Common myeloid progenitor, CD34-positive (primary cell): ENCODE results near the gene CIDEB.

ENCODE experiments used
- CTCF ChIA-PET: fragments of 350-600 bp; sonication (Branson Sonifier 250); formaldehyde crosslinking; loops from one replicate; lab custom pipeline; 2021; ENCODE audit warnings: antibody characterized with exemption; lab: Charles Lee
- POLR2A ChIA-PET: fragments of 350-600 bp; sonication (Branson Sonifier 250); formaldehyde crosslinking; loops from one replicate; lab custom pipeline; 2021; ENCODE audit warnings: antibody characterized with exemption; lab: Charles Lee
- DNase-seq, 3 donors: peaks; one replicate each; pipeline versions ENCODE4 v3.0.0 to v3.0.0-alpha.2; 2013
- H3K27ac ChIP-seq, 2 experiments: 1 replicate in 1 of 2; 2 replicates in 1 of 2; pipeline ENCODE4 v1.7.0; 2013; ENCODE audit warnings: inconsistent platforms in 2 of 2, low read length in 2 of 2, mild to moderate bottlenecking in 2 of 2, low read depth in 1 of 2, moderate library complexity in 1 of 2; ENCODE audit not compliant: severe bottlenecking in 2 of 2, insufficient read depth in 1 of 2, poor library complexity in 1 of 2
- H3K27me3 ChIP-seq, 5 experiments: replicated peaks in 2 of 5; 1 replicate in 3 of 5; 2 replicates in 2 of 5; pipeline versions ENCODE4 v1.6.1 to v1.7.0; 2013; ENCODE audit warnings: low read length in 4 of 5, mild to moderate bottlenecking in 2 of 5, moderate library complexity in 2 of 5, inconsistent platforms in 1 of 5; ENCODE audit not compliant: insufficient read depth in 5 of 5, control insufficient read depth in 4 of 5
- H3K36me3 ChIP-seq, 4 experiments: 1 replicate in 2 of 4; 2 replicates in 2 of 4; pipeline versions ENCODE4 v1.6.1 to v1.7.0; 2013; ENCODE audit warnings: low read length in 3 of 4, control low read depth in 1 of 4, mild to moderate bottlenecking in 1 of 4; ENCODE audit not compliant: control insufficient read depth in 4 of 4, insufficient read depth in 4 of 4
- H3K4me1 ChIP-seq, 4 experiments: 1 replicate in 3 of 4; 2 replicates in 1 of 4; pipeline versions ENCODE4 v1.6.1 to v1.7.1; 2013; ENCODE audit warnings: low read length in 3 of 4, mild to moderate bottlenecking in 3 of 4, control low read depth in 1 of 4, inconsistent platforms in 1 of 4, moderate library complexity in 1 of 4; ENCODE audit not compliant: control insufficient read depth in 4 of 4, insufficient read depth in 4 of 4; ENCODE audit errors: control extremely low read depth in 1 of 4
- H3K4me3 ChIP-seq, 7 experiments: 1 replicate in 4 of 7; 2 replicates in 3 of 7; pipeline versions ENCODE4 v1.5.1 to v1.7.0; 2013; ENCODE audit warnings: mild to moderate bottlenecking in 7 of 7, low read length in 6 of 7, moderate library complexity in 6 of 7, inconsistent platforms in 2 of 7, low read depth in 2 of 7, control low read depth in 1 of 7; ENCODE audit not compliant: insufficient read depth in 4 of 7, control insufficient read depth in 1 of 7; ENCODE audit errors: extremely low read depth in 1 of 7
- H3K9me3 ChIP-seq, 5 experiments: 1 replicate in 4 of 5; 2 replicates in 1 of 5; pipeline versions ENCODE4 v1.6.1 to v1.7.1; 2013; ENCODE audit warnings: low read length in 4 of 5, mild to moderate bottlenecking in 2 of 5, inconsistent platforms in 1 of 5, low read depth in 1 of 5, moderate library complexity in 1 of 5; ENCODE audit not compliant: control insufficient read depth in 4 of 5, insufficient read depth in 2 of 5; ENCODE audit errors: control extremely low read depth in 1 of 5
- WGBS: methylation state at CpG from one replicate; pipeline ENCODE4 v1.1.5; 2013; ENCODE audit not compliant: insufficient coverage; 5-methylcytosine and 5-hydroxymethylcytosine counted together

Gene CIDEB

DNA sequence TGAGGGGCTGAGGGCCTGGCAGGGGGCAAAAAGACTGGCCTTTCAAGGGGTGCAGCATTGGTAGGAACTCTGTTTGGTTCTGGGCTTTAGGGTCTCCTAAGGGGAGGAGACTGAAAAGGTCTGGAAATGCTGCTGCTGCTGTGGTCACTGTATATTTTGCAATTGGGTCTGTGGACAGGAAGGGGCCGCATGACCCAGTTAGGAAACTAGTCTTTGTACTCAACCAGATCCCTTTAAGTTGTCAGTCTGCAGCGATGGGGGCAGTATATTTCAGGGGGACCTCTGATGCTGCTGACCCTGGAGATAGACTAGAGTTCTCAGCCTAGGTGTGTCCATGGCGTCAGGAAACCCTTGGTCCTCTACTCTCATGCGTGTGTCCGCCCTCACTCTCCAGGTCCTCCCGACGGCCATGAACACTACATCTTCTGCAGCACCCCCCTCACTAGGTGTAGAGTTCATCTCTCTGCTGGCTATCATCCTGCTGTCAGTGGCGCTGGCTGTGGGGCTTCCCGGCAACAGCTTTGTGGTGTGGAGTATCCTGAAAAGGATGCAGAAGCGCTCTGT is 7.5 kb upstream of the CIDEB start:
- DNase-seq, result no peak
- Histone ChIP-seq H3K9me3 (no peaks in the 10 kb centered on the region), H3K4me1 (peaks cover 18 to 65% (median 59%) of the 10 kb centered on the region in 4 experiments), H3K4me3 (no peak overlapping the region), H3K27ac (no peak overlapping the region), H3K36me3 (no peaks in the 10 kb centered on the region), H3K27me3 (no peaks in the 10 kb centered on the region)
- ChIA-PET CTCF (interaction anchor here (19.1 kb wide), 1 partner anchor 13 kb away, joined by 391 read pairs; the partner anchor contains the start of gene ADCY4), POLR2A (no interaction called here)
- 94% methylated on average over 8 of the region's 10 CpGs for WGBS

GRCh38 chr14:24314377-24315193 is 6.8 kb upstream of the CIDEB start:
- no peak overlapping the region for H3K27ac ChIP-seq
- peaks cover 18 to 73% (median 66%) of the 10 kb centered on the region in 4 experiments for H3K4me1 ChIP-seq
- DNase-seq, result no peak

GRCh38 chr14:24313913-24314312 is 6.1 kb upstream of the CIDEB start:
- CTCF ChIA-PET, result interaction anchor here (1.0 to 19.1 kb wide), 6 partner anchors 14 to 122 kb away, joined by 3 to 391 read pairs (median 3); partner anchors contain the start of genes ADCY4, CHMP4A, DHRS1 and NFATC4

More at GRCh38 chr14:24314377-24315193, 6.8 kb upstream of the CIDEB start:
- POLR2A ChIA-PET, result no interaction called here
- peaks cover 0 to 4% (median 0%) of the 10 kb centered on the region in 4 experiments for H3K36me3 ChIP-seq
- WGBS, result 100% methylated on average over 2 of the region's 5 CpGs
- no peaks in the 10 kb centered on the region for H3K27me3 ChIP-seq
- H3K9me3 ChIP-seq, result no peaks in the 10 kb centered on the region
- peak overlapping the region in 2 of 7 experiments; percentile 6 to 46 for H3K4me3 ChIP-seq
- CTCF ChIA-PET, result interaction anchor here (1.0 to 19.1 kb wide), 5 partner anchors 13 to 121 kb away, joined by 3 to 391 read pairs (median 3); partner anchors contain the start of genes ADCY4, DHRS1, NFATC4 and NOP9

GRCh38 chr14:24312736-24313507 is 5.1 kb upstream of the CIDEB start:
- H3K9me3 ChIP-seq, result no peaks in the 10 kb centered on the region
- ChIA-PET CTCF (interaction anchor here (0.8 to 19.1 kb wide), 8 partner anchors 13 to 151 kb away, joined by 3 to 391 read pairs (median 3); partner anchors contain the start of genes ADCY4, CHMP4A, DHRS1 and NOP9), POLR2A (interaction anchor here (0.9 to 1.4 kb wide), 4 partner anchors 12 to 42 kb away, joined by 3 to 5 read pairs (median 4); partner anchors contain the start of gene RABGGTA)
- peaks cover 19 to 89% (median 73%) of the 10 kb centered on the region in 4 experiments for H3K4me1 ChIP-seq
- H3K36me3 ChIP-seq, result peaks cover 0 to 11% (median under 1%) of the 10 kb centered on the region in 4 experiments
- no peaks in the 10 kb centered on the region for H3K27me3 ChIP-seq
- H3K4me3 ChIP-seq, result peak overlapping the region in 4 of 7 experiments; percentile 13 to 58 (median 34)
- WGBS, result 25% methylated on average over 8 of the region's 9 CpGs
- peak overlapping the region in 1 of 2 experiments; percentile 36 for H3K27ac ChIP-seq
- DNase-seq, result peak; percentile 83 to 92 (median 89)

More at GRCh38 chr14:24313913-24314312, 6.1 kb upstream of the CIDEB start:
- POLR2A ChIA-PET, result no interaction called here
- peak; percentile 67 to 94 (median 92) for DNase-seq
- no peaks in the 10 kb centered on the region for H3K9me3 ChIP-seq
- no peaks in the 10 kb centered on the region for H3K27me3 ChIP-seq
- peaks cover 0 to 6% (median 0%) of the 10 kb centered on the region in 4 experiments for H3K36me3 ChIP-seq
- H3K27ac ChIP-seq, result peak overlapping the region in 1 of 2 experiments; percentile 11
- peak overlapping the region in 1 of 7 experiments; percentile 46 for H3K4me3 ChIP-seq
- 0% methylated on average over 1 of the region's 2 CpGs for WGBS
- peaks cover 18 to 79% (median 70%) of the 10 kb centered on the region in 4 experiments for H3K4me1 ChIP-seq

DNA sequence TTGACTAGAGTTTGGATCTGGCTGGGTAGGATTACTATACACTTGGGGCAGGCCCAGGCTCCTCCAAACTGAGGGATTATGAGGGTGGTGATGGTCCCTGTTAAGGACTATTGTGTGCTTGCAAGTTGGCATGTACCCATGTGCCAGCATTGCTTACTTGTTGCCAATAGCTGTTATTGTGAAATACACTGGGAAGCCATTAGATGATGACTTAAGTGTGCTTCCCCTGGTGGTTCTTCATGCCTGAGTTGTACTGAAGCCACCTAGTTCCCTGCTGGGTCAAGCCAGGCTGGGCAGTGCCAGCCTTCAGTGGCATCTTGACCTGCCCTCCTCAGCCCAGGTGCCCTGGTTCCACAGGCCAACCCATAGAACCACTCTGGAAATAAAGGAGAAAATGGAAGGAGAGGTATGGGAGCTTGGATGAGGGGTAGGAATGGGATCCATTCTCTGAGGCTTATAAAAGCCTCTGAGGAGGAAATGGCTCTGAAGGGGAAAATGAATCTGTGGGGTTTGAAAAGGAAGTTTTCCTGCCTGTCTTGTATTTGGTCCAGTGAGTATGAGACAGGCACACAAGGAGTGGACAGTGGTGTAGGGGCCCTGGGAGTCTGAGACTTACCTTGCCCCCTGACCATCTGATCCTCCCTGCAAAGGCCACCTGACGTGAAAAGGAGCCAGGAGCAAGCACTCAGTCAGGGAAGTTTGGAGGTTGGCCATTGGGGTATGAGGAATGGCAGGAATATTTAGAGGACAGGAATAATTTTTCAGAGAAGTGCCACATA is 4.2 kb upstream of the CIDEB start:
- peaks cover 19 to 84% (median 71%) of the 10 kb centered on the region in 4 experiments for H3K4me1 ChIP-seq
- H3K27ac ChIP-seq, result peak overlapping the region in 1 of 2 experiments; percentile 36
- no peaks in the 10 kb centered on the region for H3K27me3 ChIP-seq
- no CpG with 5 or more reads among the region's 1 CpG for WGBS
- H3K36me3 ChIP-seq, result peaks cover 0 to 19% (median 5%) of the 10 kb centered on the region in 4 experiments
- H3K9me3 ChIP-seq, result no peaks in the 10 kb centered on the region
- CTCF ChIA-PET, result interaction anchor here (0.8 to 19.1 kb wide), 7 partner anchors 12 to 150 kb away, joined by 3 to 391 read pairs (median 5); partner anchors contain the start of genes ADCY4, DHRS1, NOP9 and TINF2
- peak overlapping the region in 4 of 7 experiments; percentile 26 to 68 (median 58) for H3K4me3 ChIP-seq
- DNase-seq, result peak in 1 of 3 donors; percentile 57
- POLR2A ChIA-PET, result interaction anchor here (1.2 to 1.4 kb wide), 3 partner anchors 13 to 117 kb away, joined by 5 read pairs; partner anchors contain the start of gene TM9SF1
